Stomach (tissue), 9 donors: Measurements from ENCODE around the gene HSPG2. TPM values are rescaled to one million over a fixed set of nuclear protein-coding genes. Genes with fewer than 3 reads are reported as not detected.
A peak's percentile ranks its signal among the peaks of the same experiment; 100 is the strongest.

Source experiments
- DNase-seq, 2 donors: peaks; one replicate each; pipeline versions ENCODE4 v3.0.0 to v3.0.0-alpha.2; 2013 to 2019
- H3K27ac ChIP-seq, 5 donors: fragments of 200-600 bp in 4 of 5; sonication (generic) in 4 of 5; one replicate each; pipeline ENCODE4 v1.5.1; 2013 to 2019; ENCODE audit warnings: mild to moderate bottlenecking in 1 of 5, moderate library complexity in 1 of 5
- H3K27me3 ChIP-seq, 3 donors: fragments of 200-600 bp; sonication (generic); one replicate each; pipeline ENCODE4 v1.5.1; 2017 to 2019; ENCODE audit warnings: mixed run types in 1 of 3
- H3K36me3 ChIP-seq, 4 donors: fragments of 200-600 bp; sonication (generic); 1 replicate in 3 of 4; 2 replicates in 1 of 4; pipeline ENCODE4 v1.5.1; 2016 to 2019
- H3K4me1 ChIP-seq, 4 donors: fragments of 200-600 bp; sonication (generic); one replicate each; pipeline ENCODE4 v1.5.1; 2016 to 2019
- H3K4me3 ChIP-seq, 4 donors: fragments of 200-600 bp; sonication (generic) in 3 of 4; one replicate each; pipeline ENCODE4 v1.5.1; 2016 to 2019; ENCODE audit warnings: mild to moderate bottlenecking in 1 of 4
- H3K9me3 ChIP-seq, 4 donors: fragments of 200-600 bp; sonication (generic); one replicate each; pipeline ENCODE4 v1.5.1; 2016 to 2019
- EP300 ChIP-seq: sonication (generic); formaldehyde crosslinking; IDR thresholded peaks from one replicate; pipeline ENCODE4 v1.6.1; 2017; ENCODE audit warnings: antibody characterized with exemption
- POLR2A ChIP-seq, 4 donors: fragments of 450-650 bp; IDR thresholded peaks; one replicate each; pipeline ENCODE4 v1.6.1; 2016; ENCODE audit warnings: antibody characterized with exemption in 4 of 4, control low read depth in 2 of 4, mild to moderate bottlenecking in 1 of 4, moderate library complexity in 1 of 4
- POLR2AphosphoS5 ChIP-seq, 3 donors: sonication (generic); formaldehyde crosslinking; IDR thresholded peaks; one replicate each; pipeline ENCODE4 v1.6.1; 2016; ENCODE audit warnings: antibody characterized with exemption in 3 of 3
- WGBS, 5 donors: extraction: QIAGEN DNeasy Blood & Tissue Kit in 3 of 5; methylation state at CpG; one replicate each; pipeline versions ENCODE4 v1.1.5 to v1.1.7; 2013 to 2018; 5-methylcytosine and 5-hydroxymethylcytosine counted together
- intact Hi-C: fragments of 100-400 bp; cut with DNase I; formaldehyde crosslinking; loops from one replicate; pipeline ENCODE4 v1.15.1; 2023; ENCODE audit warnings: low total_unique reads
- polyA plus RNA-seq, 3 donors: library from polyadenylated mRNA; stranded (reverse); fragments of 200-250 nt; gene quantifications; one replicate each; pipeline ENCODE4 v1.2.3, GENCODE V29; 2013
- total RNA-seq, 5 donors: library from RNA; depleted of rRNA; stranded (reverse); fragments of >200 nt; gene quantifications; one replicate each; pipeline versions ENCODE4 v1.1.0 to v1.2.3, GENCODE V29; 2014 to 2016
- TF ChIP-seq, protein P1 (sequence below), 7 experiments: fragments of 450-650 bp in 4 of 7; fragments of 200-600 bp in 3 of 7; sonication (generic) in 3 of 7; IDR thresholded peaks; one replicate each; pipeline ENCODE4 v1.5.1; 2016 to 2019; ENCODE audit warnings: antibody characterized with exemption in 7 of 7, control low read depth in 2 of 7, mild to moderate bottlenecking in 1 of 7
- donor health status: healthy with polysubstance abuse.
- donor health status: Bipolar disorder and iron deficiency.
- donor health status: healthy.

The HSPG2 gene
- total and polyA plus RNA-seq, 8 donors, result 21.7 to 504 (median 133) TPM

DNA sequence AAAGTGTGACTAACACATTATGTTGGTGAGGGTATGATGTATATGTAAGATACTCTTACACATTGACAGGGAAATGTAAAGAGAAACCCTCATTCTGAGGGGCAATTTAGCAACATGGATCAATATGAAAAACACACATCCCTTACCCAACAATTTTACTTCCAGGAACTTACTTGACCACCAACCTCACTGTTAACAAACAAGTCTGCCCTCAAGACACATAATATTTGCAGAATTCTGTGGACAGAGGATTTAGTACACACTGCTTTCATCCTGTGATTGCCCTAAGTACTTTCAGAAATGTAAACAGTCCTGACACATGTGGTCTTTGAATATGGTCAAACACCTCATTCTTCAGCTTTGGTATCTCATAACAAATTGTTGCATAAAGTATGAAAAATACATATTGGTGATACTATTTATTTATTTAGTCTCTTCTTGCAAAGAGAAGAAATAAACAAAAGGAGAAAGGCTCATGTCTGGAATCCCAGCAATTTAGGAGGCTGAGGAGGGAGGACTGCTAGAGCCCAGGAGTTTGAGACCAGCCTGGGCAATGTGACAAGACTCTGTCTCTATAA lies 161.0 kb downstream of the HSPG2 start:
- Histone ChIP-seq H3K27me3 (no peaks in the 10 kb centered on the region), H3K36me3 (no peaks in the 10 kb centered on the region), H3K4me3 (no peak overlapping the region), H3K9me3 (no peaks in the 10 kb centered on the region), H3K4me1 (peaks cover 16 to 67% (median 38%) of the 10 kb centered on the region in 4 donors), H3K27ac (peak overlapping the region in 2 of 5 donors; percentile 2 to 50)
- DNase-seq, result no peak
- no peak for TF ChIP-seq EP300
- no peak for TF ChIP-seq POLR2AphosphoS5 (IDR thresholded peaks at IDR 0.05)
- no peak for TF ChIP-seq POLR2A (IDR thresholded peaks at IDR 0.05)
- TF ChIP-seq, protein P1, sequence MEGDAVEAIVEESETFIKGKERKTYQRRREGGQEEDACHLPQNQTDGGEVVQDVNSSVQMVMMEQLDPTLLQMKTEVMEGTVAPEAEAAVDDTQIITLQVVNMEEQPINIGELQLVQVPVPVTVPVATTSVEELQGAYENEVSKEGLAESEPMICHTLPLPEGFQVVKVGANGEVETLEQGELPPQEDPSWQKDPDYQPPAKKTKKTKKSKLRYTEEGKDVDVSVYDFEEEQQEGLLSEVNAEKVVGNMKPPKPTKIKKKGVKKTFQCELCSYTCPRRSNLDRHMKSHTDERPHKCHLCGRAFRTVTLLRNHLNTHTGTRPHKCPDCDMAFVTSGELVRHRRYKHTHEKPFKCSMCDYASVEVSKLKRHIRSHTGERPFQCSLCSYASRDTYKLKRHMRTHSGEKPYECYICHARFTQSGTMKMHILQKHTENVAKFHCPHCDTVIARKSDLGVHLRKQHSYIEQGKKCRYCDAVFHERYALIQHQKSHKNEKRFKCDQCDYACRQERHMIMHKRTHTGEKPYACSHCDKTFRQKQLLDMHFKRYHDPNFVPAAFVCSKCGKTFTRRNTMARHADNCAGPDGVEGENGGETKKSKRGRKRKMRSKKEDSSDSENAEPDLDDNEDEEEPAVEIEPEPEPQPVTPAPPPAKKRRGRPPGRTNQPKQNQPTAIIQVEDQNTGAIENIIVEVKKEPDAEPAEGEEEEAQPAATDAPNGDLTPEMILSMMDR (IDR thresholded peaks at IDR 0.05), result no peak
- intact Hi-C loops, result no loop called here

GRCh38 chr1:21775550-21775914 lies 161.6 kb downstream of the HSPG2 start:
- H3K9me3 ChIP-seq, result no peaks in the 10 kb centered on the region
- peaks cover 11 to 67% (median 33%) of the 10 kb centered on the region in 4 donors for H3K4me1 ChIP-seq
- peak overlapping the region in 2 of 5 donors; percentile 2 to 50 for H3K27ac ChIP-seq
- no peaks in the 10 kb centered on the region for H3K27me3 ChIP-seq
- WGBS, 5 donors, result 35 to 42% (median 42%) methylated on average over 2 of the region's 2 CpGs
- no peaks in the 10 kb centered on the region for H3K36me3 ChIP-seq
- DNase-seq, result no peak
- H3K4me3 ChIP-seq, result no peak overlapping the region
- TF ChIP-seq POLR2AphosphoS5 (IDR thresholded peaks at IDR 0.05) (no peak), EP300 (no peak)
- intact Hi-C loops, result no loop called here

DNA sequence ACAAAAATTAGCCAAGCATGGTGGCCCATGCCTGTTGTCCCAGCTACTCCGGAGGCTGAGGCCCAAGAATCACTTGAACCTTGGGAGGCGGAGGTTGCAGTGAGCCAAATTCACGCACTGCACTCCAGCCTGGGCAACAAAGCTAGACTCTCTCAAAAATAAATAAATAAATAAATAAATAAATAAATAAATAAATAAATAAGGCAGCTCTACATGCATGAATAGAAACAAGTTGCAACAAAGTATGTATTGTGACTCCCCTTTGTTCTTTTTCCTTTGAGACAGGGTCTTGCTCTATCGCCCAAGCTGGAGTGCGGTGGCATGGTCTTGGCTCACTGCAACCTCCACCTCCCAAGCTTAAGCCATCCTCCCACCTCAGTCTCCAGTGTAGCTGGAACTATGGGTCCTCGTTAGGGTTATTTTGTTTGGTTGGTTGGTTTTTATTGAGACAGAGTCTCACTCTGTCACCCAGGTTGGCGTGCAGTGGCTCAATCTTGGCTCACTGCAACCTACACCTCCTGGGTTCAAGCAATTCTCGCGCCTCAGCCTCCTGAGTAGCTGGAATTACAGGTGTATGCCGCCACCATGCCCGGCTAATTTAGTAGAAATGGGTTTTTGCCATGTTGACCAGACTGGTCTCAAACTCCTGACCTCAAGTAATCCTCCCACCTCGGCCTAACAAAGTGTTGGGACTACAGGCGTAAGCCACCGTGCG lies 162.1 kb downstream of the HSPG2 start:
- intact Hi-C loops, result no loop called here
- Histone ChIP-seq H3K27me3 (no peaks in the 10 kb centered on the region), H3K4me3 (no peak overlapping the region), H3K36me3 (no peaks in the 10 kb centered on the region), H3K27ac (peak overlapping the region in 2 of 5 donors; percentile 2 to 50), H3K9me3 (no peaks in the 10 kb centered on the region), H3K4me1 (peaks cover 5 to 62% (median 27%) of the 10 kb centered on the region in 4 donors)
- no peak for DNase-seq
- TF ChIP-seq POLR2A (IDR thresholded peaks at IDR 0.05), result no peak
- TF ChIP-seq, protein P1 (IDR thresholded peaks at IDR 0.05), result no peak
- TF ChIP-seq EP300, result no peak
- TF ChIP-seq POLR2AphosphoS5 (IDR thresholded peaks at IDR 0.05), result no peak
- WGBS, 5 donors, result 88 to 94% (median 91%) methylated on average over 15 of the region's 15 CpGs

DNA sequence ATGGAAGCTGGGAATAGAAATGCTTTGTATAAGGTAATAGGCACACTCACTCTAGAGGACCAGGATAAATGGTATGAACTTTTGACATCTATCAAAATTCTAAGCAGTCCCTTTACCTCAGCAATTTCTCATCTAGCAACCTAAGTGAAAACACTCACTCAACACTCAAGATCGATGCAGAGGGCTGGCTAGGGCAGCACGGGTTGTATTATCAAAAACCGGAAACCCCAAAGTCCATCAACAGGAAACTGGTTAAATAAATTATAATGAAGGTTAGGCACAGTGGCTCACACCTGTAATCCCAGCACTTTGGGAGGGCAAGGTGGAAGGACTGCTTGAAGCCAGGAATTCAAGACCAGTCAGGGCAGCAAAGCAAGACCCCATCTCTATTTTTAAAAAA lies 163.5 kb downstream of the HSPG2 start:
- Histone ChIP-seq H3K27me3 (no peaks in the 10 kb centered on the region), H3K36me3 (peaks cover 0 to 5% (median 0%) of the 10 kb centered on the region in 4 donors), H3K27ac (peak overlapping the region in 2 of 5 donors; percentile 28 to 38), H3K4me1 (peaks cover 4 to 65% (median 21%) of the 10 kb centered on the region in 4 donors), H3K9me3 (no peaks in the 10 kb centered on the region), H3K4me3 (no peak overlapping the region)
- 26 to 41% (median 36%) methylated on average over 3 of the region's 3 CpGs for WGBS, 5 donors
- no peak for DNase-seq
- intact Hi-C loops, result no loop called here
- TF ChIP-seq, protein P1 (IDR thresholded peaks at IDR 0.05), result no peak
- TF ChIP-seq EP300, result no peak
- no peak for TF ChIP-seq POLR2A (IDR thresholded peaks at IDR 0.05)
- no peak for TF ChIP-seq POLR2AphosphoS5 (IDR thresholded peaks at IDR 0.05)

Other genes with a start within 250 kb of the HSPG2 start
- gene USP48, start 154.2 kb downstream of the HSPG2 start, total RNA-seq, result 100 to 1,000 TPM in 2 of 5 donors, 10 to 100 TPM in 3; 59.7 to 144 (median 98.6) TPM
- 10 to 100 TPM; 12.7 to 17.0 (median 13.8) TPM for gene USP48, start 154.2 kb downstream of the HSPG2 start, polyA plus RNA-seq
- 1 to 10 TPM in 1 of 5 donors, under 1 TPM in 1, not detected in 3; 0.72 to 2.3 TPM for gene LDLRAD2, start 125.0 kb downstream of the HSPG2 start, total RNA-seq
- gene LDLRAD2, start 125.0 kb downstream of the HSPG2 start, polyA plus RNA-seq, result 1 to 10 TPM in 2 of 3 donors, under 1 TPM in 1; 0.76 to 2.6 (median 1.6) TPM
- 10 to 100 TPM in 1 of 5 donors, not detected in 4; 84.3 TPM for gene CELA3B, start 39.7 kb upstream of the HSPG2 start, total RNA-seq
- gene CELA3B, start 39.7 kb upstream of the HSPG2 start, polyA plus RNA-seq, result 10 to 100 TPM in 2 of 3 donors, 1 to 10 TPM in 1; 6.1 to 37.8 (median 18.6) TPM
- gene CELA3A, start 64.3 kb upstream of the HSPG2 start, total RNA-seq, result 10 to 100 TPM in 1 of 5 donors, 1 to 10 TPM in 1, not detected in 3; 3.6 to 17.2 TPM
- 10 to 100 TPM in 2 of 3 donors, 1 to 10 TPM in 1; 7.0 to 62.9 (median 53.2) TPM for gene CELA3A, start 64.3 kb upstream of the HSPG2 start, polyA plus RNA-seq
- 100 to 1,000 TPM in 2 of 5 donors, 10 to 100 TPM in 3; 72.4 to 425 (median 80.8) TPM for gene CDC42, start 115.4 kb upstream of the HSPG2 start, total RNA-seq
- gene CDC42, start 115.4 kb upstream of the HSPG2 start, polyA plus RNA-seq, result 100 to 1,000 TPM in 2 of 3 donors, 10 to 100 TPM in 1; 91.8 to 242 (median 179) TPM
- gene WNT4, start 205.8 kb upstream of the HSPG2 start, total RNA-seq, result 1 to 10 TPM in 2 of 5 donors, under 1 TPM in 3; 0.58 to 5.4 (median 0.89) TPM
- gene WNT4, start 205.8 kb upstream of the HSPG2 start, polyA plus RNA-seq, result 1 to 10 TPM; 4.5 to 10.0 (median 9.5) TPM